ENCODE measurements around the gene HCFC1. TPM values are rescaled to one million over a fixed set of nuclear protein-coding genes. Genes with fewer than 3 reads are reported as not detected.

The HCFC1 gene
- total and polyA plus RNA-seq, 9 donors = 13.3 to 62.5 (median 43.2) TPM

DNA sequence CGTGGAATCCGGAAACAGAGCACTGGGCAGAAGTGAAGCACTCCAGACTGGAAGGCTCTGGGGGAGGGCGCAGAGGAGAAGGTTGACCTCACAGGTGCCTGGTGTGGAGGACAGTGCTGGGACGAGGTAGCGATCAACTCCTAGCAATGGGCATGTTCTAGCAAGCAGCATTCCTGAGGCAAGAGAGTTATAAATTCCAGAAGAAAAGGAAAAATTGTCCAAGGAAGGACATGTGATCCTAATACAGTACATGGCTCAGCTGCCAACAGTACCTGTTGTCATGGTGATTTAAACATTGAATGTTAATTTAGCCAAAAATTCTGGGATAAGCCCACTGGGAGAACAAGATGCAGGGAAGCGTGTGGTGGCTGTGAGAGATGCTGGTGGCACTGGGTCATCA lies 53.7 kb downstream of the HCFC1 start:
- H3K4me3 ChIP-seq = no peak overlapping the region
- no peak overlapping the region for H3K27ac ChIP-seq
- H3K27me3 ChIP-seq = no peaks in the 10 kb centered on the region
- TF ChIP-seq EP300 (IDR thresholded peaks at IDR 0.05) (no peak), POLR2A (IDR thresholded peaks at IDR 0.05) (no peak)
- TF ChIP-seq, protein P1, sequence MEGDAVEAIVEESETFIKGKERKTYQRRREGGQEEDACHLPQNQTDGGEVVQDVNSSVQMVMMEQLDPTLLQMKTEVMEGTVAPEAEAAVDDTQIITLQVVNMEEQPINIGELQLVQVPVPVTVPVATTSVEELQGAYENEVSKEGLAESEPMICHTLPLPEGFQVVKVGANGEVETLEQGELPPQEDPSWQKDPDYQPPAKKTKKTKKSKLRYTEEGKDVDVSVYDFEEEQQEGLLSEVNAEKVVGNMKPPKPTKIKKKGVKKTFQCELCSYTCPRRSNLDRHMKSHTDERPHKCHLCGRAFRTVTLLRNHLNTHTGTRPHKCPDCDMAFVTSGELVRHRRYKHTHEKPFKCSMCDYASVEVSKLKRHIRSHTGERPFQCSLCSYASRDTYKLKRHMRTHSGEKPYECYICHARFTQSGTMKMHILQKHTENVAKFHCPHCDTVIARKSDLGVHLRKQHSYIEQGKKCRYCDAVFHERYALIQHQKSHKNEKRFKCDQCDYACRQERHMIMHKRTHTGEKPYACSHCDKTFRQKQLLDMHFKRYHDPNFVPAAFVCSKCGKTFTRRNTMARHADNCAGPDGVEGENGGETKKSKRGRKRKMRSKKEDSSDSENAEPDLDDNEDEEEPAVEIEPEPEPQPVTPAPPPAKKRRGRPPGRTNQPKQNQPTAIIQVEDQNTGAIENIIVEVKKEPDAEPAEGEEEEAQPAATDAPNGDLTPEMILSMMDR (IDR thresholded peaks at IDR 0.05) = no peak
- no peaks in the 10 kb centered on the region for H3K9me3 ChIP-seq
- intact Hi-C loops (cut with DNase I) = no loop called here
- DNase-seq = no peak
- WGBS, 3 donors = 85% methylated on average over 6 of the region's 6 CpGs
- H3K4me1 ChIP-seq (ENCODE audit: insufficient read depth) = peaks cover 3% of the 10 kb centered on the region
- H3K36me3 ChIP-seq = no peaks in the 10 kb centered on the region

DNA sequence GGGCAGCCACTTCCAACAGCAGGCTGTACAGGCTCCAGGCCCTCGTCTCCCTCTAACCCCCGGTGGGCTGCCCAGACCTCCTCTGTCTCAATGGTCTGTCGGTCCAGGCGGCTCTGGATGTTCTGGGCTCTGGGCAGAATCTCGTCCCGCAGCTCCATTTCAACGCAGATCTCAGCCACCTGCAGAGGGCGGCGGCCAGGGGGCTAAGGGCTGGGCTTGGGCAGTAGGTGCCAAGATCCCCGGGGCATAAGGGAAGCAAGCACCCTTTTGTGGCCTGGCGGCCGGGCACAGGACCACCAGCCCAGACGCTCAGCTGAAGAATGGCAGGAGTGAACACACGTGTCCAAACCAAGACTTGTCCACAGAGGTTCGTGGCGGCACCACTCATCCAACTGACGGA lies 57.9 kb downstream of the HCFC1 start:
- Histone ChIP-seq H3K9me3 (no peaks in the 10 kb centered on the region), H3K27me3 (no peaks in the 10 kb centered on the region), H3K27ac (no peak overlapping the region), H3K36me3 (no peaks in the 10 kb centered on the region), H3K4me3 (no peak overlapping the region), H3K4me1 (ENCODE audit: insufficient read depth) (no peaks in the 10 kb centered on the region)
- 85 to 94% (median 93%) methylated on average over 17 of the region's 17 CpGs for WGBS, 3 donors
- TF ChIP-seq EP300 (IDR thresholded peaks at IDR 0.05) = no peak
- TF ChIP-seq POLR2A (IDR thresholded peaks at IDR 0.05) = no peak
- TF ChIP-seq, protein P1 (IDR thresholded peaks at IDR 0.05) = no peak
- intact Hi-C loops (cut with DNase I) = no loop called here
- no peak for DNase-seq

DNA sequence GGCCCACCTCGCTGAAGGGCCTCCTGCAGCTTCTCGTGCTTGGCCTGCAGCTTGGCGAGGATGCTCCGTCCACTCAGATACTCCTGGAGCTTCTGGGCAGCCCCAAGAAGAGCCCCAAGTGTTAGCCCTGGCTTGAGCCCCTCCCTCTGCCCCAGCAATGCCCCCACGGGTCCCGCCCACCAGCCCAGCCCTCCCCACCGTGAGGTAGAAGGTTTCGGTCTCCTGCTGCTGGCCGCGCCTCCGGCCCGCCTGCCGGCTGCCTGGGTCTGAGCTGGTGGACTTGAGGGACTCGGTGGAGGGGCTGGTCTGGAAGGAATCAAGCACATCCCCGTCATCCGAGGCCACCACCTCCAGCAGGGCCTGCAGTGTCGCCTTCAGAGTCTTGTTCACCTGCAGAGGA lies 58.4 kb downstream of the HCFC1 start:
- H3K4me3 ChIP-seq = no peak overlapping the region
- 63 to 66% (median 65%) methylated on average over 15 to 17 of the region's 17 CpGs for WGBS, 3 donors
- no peak for DNase-seq
- no peaks in the 10 kb centered on the region for H3K9me3 ChIP-seq
- H3K36me3 ChIP-seq = no peaks in the 10 kb centered on the region
- intact Hi-C loops (cut with DNase I) = no loop called here
- no peak for TF ChIP-seq EP300 (IDR thresholded peaks at IDR 0.05)
- TF ChIP-seq POLR2A (IDR thresholded peaks at IDR 0.05) = no peak
- TF ChIP-seq, protein P1 (IDR thresholded peaks at IDR 0.05) = no peak
- H3K4me1 ChIP-seq (ENCODE audit: insufficient read depth) = no peaks in the 10 kb centered on the region
- H3K27me3 ChIP-seq = no peaks in the 10 kb centered on the region
- no peak overlapping the region for H3K27ac ChIP-seq

DNA sequence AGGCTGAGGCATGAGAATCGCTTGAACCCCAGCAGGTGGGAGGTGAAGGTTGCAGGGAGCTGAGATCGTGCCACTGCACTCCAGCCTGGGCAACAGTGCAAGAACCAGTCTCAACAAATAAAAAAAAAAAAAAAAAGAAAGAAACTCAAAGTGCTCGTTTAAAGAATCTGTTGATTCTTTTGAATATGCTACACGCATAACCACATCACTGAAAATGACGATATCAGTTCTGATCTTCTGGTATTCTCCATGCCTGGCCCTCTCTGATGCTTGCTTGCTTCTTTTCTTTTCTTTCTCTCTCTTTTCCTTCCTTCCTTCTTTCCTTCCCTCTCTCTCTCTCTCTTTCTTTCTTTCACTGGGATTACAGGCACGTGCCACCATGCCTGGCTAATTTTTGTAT lies 59.8 kb downstream of the HCFC1 start:
- WGBS, 3 donors = 78 to 82% (median 79%) methylated on average over 6 of the region's 6 CpGs

DNA sequence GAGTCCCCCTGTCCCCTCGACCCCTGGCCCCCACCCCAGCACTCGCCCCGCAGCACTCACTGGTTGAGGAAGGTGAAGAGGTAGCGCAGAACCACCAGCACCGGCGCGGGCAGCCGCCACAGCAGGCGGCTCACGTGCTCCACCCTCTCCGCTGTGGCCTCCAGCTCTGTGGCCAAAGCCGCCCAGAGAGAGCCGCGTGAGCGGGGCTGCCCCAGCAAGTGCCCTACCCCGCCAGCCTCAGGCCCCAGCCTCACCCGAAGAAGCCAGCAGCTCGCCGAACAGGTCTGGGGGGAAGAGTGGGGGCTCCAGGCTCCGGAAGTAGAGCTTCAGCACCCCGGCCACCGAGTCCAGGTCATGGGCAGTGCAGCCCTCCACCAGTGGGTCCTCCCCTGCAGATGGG lies 61.2 kb downstream of the HCFC1 start:
- H3K27me3 ChIP-seq = no peaks in the 10 kb centered on the region
- intact Hi-C loops (cut with DNase I) = no loop called here
- no peaks in the 10 kb centered on the region for H3K4me1 ChIP-seq (ENCODE audit: insufficient read depth)
- H3K9me3 ChIP-seq = no peaks in the 10 kb centered on the region
- no peak for TF ChIP-seq EP300 (IDR thresholded peaks at IDR 0.05)
- TF ChIP-seq, protein P1 (IDR thresholded peaks at IDR 0.05) = no peak
- no peak for TF ChIP-seq POLR2A (IDR thresholded peaks at IDR 0.05)
- 89 to 95% (median 92%) methylated on average over 21 to 22 of the region's 22 CpGs for WGBS, 3 donors
- no peak overlapping the region for H3K27ac ChIP-seq
- no peak for DNase-seq
- no peaks in the 10 kb centered on the region for H3K36me3 ChIP-seq
- H3K4me3 ChIP-seq = no peak overlapping the region

More for the DNA sequence above, 59.8 kb downstream of the HCFC1 start:
- intact Hi-C loops (cut with DNase I) = no loop called here
- H3K36me3 ChIP-seq = no peaks in the 10 kb centered on the region
- H3K4me1 ChIP-seq (ENCODE audit: insufficient read depth) = no peaks in the 10 kb centered on the region
- H3K4me3 ChIP-seq = no peak overlapping the region
- no peaks in the 10 kb centered on the region for H3K27me3 ChIP-seq
- TF ChIP-seq POLR2A (IDR thresholded peaks at IDR 0.05) = no peak
- no peak overlapping the region for H3K27ac ChIP-seq
- DNase-seq = no peak
- H3K9me3 ChIP-seq = no peaks in the 10 kb centered on the region

All from ovary (tissue), 9 donors.